Measurements from ENCODE around the gene RAB3GAP1.

The RAB3GAP1 gene

DNA sequence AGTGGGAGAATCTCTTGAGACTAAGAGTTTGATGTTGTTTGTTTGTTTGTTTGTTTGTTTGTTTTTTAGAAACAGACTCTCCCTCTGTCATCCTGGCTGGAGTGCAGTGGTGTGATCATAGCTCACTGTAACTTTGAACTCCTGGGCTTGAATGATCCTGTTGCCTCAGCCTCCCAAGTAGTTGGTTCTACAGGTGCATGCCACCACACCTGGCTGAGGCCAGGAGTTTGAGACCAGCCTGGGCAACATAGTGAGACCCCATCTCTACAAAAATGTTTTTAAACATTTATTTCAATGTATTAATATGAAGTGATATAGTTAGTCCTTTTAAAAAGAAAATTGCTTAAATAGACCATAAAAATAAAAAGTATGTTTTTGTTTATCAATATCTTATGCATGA is 40.5 kb upstream of the RAB3GAP1 start:
- TF ChIP-seq TEAD4 (IDR thresholded peaks at IDR 0.05) (no peak), RAD21 (IDR thresholded peaks at IDR 0.05; ENCODE audit: low read depth) (no peak), YY1 (IDR thresholded peaks at IDR 0.05; ENCODE audit: low read depth) (no peak)
- TF ChIP-seq, protein P1, sequence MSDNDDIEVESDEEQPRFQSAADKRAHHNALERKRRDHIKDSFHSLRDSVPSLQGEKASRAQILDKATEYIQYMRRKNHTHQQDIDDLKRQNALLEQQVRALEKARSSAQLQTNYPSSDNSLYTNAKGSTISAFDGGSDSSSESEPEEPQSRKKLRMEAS (IDR thresholded peaks at IDR 0.05): no peak

DNA sequence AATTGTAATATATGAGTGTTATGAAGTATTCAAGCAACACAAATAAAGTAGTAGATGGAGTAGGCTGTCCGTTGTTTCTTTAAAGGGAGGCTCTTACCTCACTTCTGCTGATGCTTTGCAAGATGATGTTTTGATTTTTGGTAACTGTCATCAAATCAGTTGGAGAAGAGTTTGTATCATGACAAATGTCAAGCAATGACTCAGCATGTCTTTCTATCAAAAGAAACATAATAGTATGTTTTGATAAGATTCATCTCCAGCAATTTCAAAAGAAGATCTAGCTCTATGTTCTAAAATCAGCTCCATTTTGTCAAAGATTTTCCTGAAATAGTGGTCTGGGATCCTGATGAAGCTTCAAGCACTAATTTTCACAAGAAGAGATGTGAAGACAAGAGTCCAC is 30.5 kb upstream of the RAB3GAP1 start:
- TF ChIP-seq EGR1 (IDR thresholded peaks at IDR 0.05) (no peak), ZBTB7A (IDR thresholded peaks at IDR 0.05; ENCODE audit: low read depth) (no peak), TEAD4 (IDR thresholded peaks at IDR 0.05) (no peak), RAD21 (IDR thresholded peaks at IDR 0.05; ENCODE audit: low read depth) (no peak)
- TF ChIP-seq, protein P2, sequence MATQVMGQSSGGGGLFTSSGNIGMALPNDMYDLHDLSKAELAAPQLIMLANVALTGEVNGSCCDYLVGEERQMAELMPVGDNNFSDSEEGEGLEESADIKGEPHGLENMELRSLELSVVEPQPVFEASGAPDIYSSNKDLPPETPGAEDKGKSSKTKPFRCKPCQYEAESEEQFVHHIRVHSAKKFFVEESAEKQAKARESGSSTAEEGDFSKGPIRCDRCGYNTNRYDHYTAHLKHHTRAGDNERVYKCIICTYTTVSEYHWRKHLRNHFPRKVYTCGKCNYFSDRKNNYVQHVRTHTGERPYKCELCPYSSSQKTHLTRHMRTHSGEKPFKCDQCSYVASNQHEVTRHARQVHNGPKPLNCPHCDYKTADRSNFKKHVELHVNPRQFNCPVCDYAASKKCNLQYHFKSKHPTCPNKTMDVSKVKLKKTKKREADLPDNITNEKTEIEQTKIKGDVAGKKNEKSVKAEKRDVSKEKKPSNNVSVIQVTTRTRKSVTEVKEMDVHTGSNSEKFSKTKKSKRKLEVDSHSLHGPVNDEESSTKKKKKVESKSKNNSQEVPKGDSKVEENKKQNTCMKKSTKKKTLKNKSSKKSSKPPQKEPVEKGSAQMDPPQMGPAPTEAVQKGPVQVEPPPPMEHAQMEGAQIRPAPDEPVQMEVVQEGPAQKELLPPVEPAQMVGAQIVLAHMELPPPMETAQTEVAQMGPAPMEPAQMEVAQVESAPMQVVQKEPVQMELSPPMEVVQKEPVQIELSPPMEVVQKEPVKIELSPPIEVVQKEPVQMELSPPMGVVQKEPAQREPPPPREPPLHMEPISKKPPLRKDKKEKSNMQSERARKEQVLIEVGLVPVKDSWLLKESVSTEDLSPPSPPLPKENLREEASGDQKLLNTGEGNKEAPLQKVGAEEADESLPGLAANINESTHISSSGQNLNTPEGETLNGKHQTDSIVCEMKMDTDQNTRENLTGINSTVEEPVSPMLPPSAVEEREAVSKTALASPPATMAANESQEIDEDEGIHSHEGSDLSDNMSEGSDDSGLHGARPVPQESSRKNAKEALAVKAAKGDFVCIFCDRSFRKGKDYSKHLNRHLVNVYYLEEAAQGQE (IDR thresholded peaks at IDR 0.05; ENCODE audit: low read depth): no peak
- TF ChIP-seq, protein P1 (IDR thresholded peaks at IDR 0.05): no peak

DNA sequence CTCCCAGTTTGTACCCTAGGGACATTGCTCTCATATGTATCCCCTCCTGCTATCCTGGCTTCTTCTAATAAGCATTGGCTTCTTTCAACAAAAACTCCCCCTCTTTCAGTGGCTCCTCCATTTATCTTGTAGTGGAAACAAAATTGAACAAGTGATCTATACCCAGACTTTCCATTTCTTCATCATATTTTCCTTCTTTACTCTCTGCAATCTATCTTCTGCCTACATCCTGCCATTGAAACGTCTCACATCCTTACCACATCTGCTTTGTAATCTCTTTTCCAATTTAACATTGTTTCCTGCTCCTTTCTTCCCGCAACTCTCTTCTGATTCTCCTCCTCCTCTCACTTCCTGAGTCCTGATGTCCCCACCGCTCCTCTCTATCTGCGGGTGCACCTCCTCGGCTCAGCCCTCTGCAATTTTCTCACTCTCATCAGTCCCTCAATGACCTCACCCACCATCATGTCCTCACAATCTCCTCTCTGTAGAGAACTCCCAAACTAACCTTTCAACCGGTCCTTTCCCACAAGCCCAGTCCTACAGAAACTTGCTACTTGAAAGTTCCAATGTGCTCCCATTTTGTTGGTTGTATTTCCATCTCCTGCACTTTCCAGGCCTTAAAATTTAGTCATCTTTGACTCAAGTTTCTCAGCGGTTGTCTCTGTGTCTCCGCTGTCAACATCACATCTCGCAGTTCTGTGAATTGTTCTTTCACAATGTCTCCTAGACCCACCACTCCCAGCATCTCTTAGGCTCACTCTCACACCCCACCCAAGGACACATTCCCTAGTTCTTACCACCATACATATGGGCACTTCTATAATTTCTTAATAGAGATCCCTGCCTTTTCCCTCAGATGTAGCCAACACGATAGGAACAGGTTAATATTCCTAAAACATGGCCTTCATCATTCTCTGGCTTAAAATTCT is 28.9 kb upstream of the RAB3GAP1 start:
- no peak for TF ChIP-seq ZBTB7A (IDR thresholded peaks at IDR 0.05; ENCODE audit: low read depth)
- TF ChIP-seq NFIC (IDR thresholded peaks at IDR 0.05): no peak
- no peak for TF ChIP-seq EP300 (IDR thresholded peaks at IDR 0.05; ENCODE audit: borderline replicate concordance)

DNA sequence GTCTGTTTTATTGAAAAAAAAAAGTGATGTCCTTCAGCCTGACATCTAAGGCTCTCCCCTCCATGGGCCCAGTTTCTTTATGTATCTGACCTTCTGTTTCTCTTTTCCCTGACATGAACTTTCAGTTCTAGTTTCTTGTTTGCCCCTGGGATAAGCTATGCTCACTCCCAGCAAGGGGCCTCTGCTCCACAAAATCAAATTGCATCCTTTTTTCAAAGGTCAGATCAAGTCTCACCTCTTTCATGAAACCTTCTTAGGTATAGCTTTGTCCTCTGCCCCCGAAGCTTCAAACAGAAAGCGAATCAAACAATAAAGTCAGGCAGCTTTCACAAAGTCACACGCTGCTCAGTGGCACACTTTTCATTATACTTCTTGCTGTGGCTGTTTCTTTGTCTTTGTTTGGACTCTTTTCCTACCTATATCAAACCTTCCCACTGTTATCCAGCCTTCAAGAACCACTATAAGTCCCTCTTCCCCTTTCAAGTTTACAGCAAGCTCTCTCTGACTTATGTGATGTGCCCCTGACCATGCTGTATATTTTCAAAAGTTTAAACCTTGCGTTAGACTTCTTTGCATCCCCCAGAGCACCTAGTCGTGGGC is 28.1 kb upstream of the RAB3GAP1 start:
- TF ChIP-seq, protein P1 (IDR thresholded peaks at IDR 0.05): no peak
- no peak for TF ChIP-seq NFIC (IDR thresholded peaks at IDR 0.05)

DNA sequence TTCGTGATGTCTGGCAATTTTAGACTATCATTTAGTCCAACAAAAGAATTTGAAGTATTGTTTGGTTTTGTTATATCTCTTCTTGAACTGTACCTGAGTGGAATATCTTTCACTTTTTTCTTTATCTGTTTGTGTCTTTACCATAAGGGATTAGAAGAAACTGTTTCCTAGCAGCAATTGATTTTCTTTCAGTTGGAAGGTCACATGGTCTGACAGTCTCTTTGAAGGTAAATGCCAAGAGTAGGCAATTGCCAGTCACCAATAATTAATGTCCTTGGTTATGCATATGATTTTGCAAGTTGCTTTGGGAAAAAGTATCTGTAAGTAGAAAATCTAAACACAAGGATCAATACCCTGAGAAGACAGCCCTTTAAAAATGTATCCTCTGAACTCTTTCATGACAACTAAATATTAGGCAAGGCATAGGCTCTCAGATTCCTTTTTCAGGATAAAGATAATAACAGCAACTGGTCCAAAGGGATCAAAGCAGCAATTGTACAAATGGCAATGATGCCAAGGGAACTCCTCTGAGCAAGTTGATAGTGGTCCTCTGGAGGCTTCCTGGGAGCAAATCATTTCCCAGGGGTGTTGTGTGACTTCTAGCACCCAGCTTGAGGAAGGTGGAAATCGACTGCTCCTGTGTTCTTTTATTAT is 22.5 kb upstream of the RAB3GAP1 start:
- TF ChIP-seq CEBPB (IDR thresholded peaks at IDR 0.05) (no peak), ZBTB7A (IDR thresholded peaks at IDR 0.05; ENCODE audit: low read depth) (no peak), EGR1 (IDR thresholded peaks at IDR 0.05) (no peak), TEAD4 (IDR thresholded peaks at IDR 0.05) (no peak), NFIC (IDR thresholded peaks at IDR 0.05) (no peak)
- TF ChIP-seq, protein P2 (IDR thresholded peaks at IDR 0.05; ENCODE audit: low read depth): no peak
- TF ChIP-seq, protein P3, sequence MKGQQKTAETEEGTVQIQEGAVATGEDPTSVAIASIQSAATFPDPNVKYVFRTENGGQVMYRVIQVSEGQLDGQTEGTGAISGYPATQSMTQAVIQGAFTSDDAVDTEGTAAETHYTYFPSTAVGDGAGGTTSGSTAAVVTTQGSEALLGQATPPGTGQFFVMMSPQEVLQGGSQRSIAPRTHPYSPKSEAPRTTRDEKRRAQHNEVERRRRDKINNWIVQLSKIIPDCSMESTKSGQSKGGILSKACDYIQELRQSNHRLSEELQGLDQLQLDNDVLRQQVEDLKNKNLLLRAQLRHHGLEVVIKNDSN (IDR thresholded peaks at IDR 0.05): no peak

DNA sequence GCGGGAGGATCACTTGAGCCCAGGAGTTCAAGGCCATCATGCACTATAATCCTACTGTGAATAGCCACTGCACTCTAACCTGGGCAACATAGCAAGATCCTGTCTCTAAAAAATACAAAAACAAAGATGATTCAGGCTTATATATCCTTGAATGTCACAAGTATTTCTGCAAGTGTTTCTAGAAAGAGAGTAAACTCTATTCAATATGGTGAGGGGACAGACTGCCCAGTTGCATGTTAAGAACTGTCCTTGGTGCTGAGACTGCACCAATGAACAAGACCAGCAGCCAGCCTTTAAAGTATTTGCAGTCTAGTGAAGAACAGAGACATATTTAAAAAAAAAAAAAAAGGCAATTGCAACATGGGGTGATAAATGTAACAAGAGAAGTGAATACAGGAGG is 21.3 kb upstream of the RAB3GAP1 start:
- TF ChIP-seq, protein P3 (IDR thresholded peaks at IDR 0.05): no peak
- TF ChIP-seq RAD21 (IDR thresholded peaks at IDR 0.05; ENCODE audit: low read depth) (no peak), NFIC (IDR thresholded peaks at IDR 0.05) (no peak), YY1 (IDR thresholded peaks at IDR 0.05; ENCODE audit: low read depth) (peak; percentile 66), CREB1 (IDR thresholded peaks at IDR 0.05; ENCODE audit: low read depth) (no peak)
- TF ChIP-seq, protein P2 (IDR thresholded peaks at IDR 0.05; ENCODE audit: low read depth): peak; percentile 89
